Hematopoietic multipotent progenitor cell treated with erythropoietin and hydrocortisone succinate and interleukin-3 and kit ligand, for 17 days (in vitro differentiated cells): ENCODE data around the gene ARF3.
A peak's percentile ranks its signal among the peaks of the same experiment; 100 is the strongest.

ENCODE experiments used
- DNase-seq: peaks from one replicate; pipeline ENCODE4 v3.0.0-alpha.2; 2015; ENCODE audit warnings: low spot score

The ARF3 gene

DNA sequence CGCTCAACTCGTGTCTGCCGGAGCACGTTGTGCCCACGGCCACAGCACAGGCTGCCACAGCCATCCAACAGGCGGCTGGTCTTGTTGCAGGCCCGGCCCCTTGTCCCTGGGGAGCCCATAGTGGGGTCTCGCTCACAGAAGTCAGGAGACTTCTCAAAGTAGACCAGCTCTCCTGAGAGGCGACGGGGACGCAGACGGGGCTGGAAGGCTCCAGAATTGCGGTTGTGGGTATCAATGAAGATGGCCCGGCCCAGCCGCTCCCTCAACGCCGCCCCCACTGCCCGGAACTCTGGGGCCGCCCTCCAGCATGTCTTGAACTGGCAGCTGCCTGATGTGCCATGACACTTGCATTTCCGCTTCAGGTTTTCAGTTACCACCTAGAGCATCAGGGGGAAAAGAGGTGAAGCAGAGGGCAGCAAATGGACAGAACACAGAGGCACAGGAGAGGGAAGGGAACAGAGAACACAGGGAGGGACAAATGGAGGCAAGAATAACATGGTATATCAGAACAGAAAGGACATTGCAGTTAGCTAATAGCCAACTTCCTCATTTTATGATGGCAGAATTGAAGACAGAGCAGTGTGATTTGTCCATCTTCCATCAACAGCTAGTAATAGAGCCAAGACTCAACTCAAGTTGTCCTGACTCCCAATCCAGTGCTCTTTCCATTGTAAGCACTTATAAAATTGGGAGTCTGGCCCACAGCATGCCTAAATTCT lies 9.0 kb upstream of the ARF3 start:
- DNase-seq, result no peak

DNA sequence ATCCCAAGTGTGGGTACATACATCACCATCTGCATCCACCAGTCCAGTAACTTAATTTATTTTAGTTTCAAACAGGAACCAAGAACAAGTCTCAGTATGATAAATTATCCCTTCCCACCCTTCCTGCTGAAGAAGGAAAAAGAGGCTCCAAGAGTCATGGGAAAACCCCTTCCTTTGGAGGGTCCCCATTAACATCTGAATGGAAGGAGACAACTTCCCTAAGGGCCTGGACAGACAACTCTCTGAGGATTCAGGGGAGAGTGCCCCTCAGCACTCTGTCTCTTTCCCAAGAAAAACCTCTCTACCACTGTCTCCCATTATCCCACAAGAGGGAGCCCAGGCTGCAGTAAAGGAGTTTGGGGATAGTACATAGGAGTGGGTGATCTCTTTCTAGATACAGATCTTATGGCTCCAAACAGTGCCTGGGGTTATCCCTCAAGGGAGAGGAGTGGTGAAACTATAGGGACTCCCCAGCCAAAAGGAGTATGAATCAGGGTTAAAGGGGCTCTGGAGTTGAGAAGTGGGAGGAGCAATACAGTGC lies 8.1 kb upstream of the ARF3 start:
- no peak for DNase-seq

DNA sequence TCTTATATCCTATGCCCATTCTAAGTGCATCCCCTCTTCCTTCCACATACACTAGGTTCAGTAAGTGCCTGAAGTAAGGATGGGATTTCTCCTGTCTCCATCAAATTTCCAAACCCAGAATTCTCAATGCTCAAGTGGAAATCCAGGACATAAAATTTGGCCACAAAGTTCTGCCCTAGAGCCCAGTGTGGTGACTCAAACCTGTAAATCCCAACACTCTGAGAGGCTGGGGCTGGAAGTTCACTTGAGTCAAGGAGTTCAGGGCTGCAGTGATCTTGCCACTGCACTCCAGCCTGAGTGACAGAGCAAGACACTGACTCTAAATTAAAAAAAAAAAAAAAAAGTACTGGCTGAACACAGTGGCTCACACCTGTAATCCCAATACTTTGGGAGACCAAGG lies 4.5 kb upstream of the ARF3 start:
- DNase-seq, result no peak

DNA sequence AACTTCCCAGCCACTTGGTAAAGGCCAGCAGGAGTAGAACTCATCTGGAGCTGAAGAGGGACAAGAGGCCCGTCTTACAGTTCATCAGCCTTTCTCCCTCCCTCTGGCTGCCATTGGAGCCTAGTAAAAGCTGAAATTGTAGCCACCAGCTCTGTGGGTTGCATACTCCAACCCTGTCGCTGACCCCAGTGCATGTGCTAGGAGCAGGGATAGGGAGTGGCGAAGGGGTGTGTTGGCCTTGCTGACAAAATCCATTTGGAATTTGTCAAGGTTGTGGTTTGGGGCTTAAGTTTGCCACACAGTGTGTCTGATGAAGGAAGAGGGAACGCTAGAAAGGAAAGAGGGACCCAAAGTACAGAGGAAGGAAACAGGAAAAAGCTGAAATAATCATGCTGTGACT lies 4.0 kb upstream of the ARF3 start:
- DNase-seq, result no peak

DNA sequence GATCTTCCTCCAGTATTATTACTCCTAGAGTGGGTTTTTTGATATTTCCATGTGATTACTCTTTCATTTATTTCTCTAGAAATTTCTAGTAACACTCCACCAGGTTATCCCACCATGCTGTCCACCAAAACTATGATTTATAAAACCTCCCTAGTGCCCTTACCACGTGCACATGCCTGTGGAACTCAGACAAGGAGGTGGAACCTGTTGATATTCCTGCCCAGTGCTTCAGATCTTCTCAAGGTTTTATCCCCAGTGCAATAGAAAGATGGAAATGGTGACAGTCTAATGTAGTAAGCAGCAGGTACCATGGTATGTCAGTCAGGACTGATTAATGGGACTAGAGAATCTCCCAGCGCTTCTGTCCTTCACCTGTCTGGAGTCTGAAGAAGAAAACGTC lies 3.5 kb upstream of the ARF3 start:
- DNase-seq, result no peak

DNA sequence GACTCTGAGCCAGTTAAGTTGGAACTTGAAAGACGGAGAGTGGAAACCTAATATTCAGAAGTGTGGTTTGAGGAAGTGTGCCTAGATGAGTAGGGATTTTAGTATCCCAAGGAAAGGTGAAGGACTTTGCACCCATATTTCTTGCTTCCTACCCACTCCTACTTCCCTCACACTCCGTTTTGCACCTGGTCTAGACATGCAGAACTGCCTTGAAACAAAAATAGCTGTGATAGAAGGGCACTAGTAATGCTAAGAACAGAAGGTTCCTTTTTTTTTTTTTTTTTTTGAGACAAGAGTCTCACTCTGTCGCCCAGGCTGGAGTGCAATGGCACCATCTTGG lies 732 bp upstream of the ARF3 start:
- DNase-seq, result no peak

DNA sequence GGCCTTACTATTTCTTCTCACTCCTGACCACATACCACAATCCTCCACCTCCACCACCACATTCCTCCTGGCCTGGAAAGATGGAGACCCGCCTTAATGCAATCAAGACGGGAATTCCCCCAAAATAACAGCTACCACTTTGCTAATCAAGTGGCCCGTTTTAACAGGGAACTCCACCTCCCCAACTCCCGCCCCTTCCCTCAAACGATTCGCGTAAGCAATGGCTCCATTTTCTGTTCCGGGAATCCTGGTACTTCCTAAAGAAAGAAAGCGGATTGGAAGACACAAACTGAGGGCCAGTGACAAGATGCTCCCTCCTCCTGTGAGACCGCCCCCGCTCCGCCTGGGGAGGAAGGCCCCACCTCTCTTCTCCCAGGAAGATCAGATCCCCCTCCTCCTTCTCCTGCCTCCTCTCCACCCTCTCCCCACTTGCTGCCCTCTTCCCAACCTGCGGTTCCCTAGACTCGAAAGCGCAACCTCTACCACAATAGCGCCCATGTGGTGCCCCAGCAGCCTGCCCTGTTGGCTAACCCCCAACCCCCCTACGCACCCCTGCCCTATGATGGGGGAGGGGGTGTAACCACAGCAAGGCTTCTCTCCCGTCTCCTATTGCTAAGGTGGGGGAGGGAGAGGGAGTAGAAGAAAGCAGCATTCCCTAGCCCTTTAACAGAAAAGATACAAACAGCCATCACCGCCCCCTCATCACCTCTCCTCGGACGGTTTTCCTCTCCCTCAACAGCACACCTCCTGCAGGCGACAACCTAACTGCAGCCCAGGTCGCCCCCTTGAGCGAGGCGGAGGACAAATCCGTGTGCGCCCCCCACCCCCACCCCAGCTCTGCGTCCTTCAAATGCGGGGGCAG lies 777 bp downstream of the ARF3 start:
- DNase-seq, result no peak

DNA sequence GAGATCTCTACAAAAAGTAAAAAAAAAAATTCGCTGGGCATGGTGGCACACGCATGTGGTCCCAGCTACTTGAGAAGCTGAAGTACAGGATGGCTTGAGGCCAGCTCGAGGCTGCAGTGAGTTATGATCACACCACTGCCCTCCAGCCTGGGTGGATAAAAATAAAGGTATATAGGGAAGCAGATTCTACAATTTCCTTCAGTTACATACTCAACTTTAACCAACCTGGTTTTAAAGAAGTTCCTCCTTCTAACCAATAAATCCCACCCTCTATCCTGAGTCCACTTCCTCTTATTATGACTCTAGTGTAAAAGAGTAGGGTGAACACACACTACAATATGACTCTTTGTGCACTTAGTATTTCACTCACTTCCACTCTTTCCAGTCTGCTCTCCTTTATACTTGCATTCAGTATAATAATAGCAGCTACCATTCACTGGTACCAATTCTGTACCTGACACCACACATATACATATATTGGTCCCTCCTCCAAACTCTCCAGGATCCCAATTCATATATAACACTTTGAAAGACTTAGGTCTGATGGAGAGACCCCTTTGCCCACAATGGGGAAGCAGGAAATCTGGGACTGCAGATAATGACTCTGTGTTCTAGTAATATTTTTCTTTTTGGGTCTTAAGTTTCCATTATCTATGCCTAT lies 2.3 kb downstream of the ARF3 start:
- DNase-seq, result no peak

DNA sequence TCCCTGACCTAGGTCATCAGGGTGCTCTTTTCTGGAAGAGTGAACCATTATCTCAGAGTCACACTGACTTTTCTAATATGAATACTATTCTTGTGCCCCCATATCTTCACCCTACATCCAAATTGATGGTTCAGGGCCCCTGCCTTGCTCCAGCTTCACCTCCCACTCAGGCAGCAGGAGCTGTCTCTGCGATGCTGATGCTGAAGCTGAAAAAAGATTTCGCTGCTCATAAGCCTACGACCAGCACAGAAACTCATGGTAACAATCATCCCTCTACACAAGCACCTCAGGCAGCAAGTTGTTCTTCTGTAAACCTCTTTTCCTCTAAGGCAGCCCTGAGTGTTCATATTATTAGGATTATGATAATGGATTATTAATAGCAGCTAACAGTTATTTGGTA lies 3.2 kb downstream of the ARF3 start:
- DNase-seq, result no peak

DNA sequence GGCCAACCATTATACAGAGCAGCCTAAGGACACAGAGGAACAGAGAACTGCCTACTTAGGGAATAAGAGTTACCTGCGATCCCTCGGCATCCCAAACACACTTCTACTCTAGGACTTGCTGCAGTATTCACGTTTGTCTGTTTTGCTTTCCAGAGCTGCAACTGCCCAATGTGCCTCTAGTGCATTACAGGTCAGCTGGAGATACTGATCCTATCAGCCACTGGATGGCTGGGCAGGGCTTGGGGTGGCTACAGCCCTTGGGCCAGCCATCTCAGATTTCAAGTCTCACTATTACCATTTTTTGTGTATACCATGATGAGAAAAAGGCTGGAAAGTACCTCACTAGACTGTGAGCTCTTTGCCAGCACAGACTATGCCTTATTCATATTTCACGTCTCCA lies 4.6 kb downstream of the ARF3 start:
- no peak for DNase-seq

DNA sequence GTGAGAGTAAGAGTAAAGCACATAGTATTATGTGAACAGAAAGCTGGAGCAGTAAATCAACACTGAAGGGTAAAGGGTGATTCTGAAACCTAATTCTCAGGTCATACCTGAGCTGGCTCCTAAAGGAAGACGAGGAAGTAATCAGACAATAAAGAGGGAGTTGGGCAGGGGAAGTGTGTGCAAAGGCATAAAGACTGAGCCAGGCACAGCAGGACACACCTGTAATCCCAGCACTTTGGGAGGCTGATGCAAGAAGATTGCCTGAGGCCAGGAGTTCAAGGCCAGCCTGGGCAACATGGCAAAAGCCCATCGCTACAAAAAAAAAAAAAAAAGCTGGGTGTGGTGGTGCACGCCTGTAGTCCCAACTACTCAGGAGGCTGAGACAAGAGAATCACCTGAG lies 9.6 kb downstream of the ARF3 start:
- DNase-seq, result no peak

DNA sequence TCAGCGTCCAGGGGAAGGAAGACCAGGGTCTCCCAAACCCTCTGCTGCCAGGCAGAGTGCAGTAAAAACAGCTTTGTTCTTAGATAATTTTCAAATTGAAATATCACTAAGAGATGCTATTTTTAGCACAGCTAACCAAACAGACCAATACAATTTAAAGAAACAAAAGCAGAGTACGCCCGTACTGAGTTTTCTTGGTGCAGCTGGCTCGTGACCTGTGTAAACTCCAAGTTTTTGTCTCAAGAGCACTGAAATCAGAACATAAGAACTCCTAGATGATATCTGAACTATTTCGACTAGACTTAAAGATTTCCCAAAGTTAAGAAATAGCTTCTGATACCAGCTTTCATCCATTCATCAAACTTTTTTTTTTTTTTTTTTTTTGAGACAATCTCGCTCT lies 10.3 kb downstream of the ARF3 start:
- DNase-seq, result no peak

DNA sequence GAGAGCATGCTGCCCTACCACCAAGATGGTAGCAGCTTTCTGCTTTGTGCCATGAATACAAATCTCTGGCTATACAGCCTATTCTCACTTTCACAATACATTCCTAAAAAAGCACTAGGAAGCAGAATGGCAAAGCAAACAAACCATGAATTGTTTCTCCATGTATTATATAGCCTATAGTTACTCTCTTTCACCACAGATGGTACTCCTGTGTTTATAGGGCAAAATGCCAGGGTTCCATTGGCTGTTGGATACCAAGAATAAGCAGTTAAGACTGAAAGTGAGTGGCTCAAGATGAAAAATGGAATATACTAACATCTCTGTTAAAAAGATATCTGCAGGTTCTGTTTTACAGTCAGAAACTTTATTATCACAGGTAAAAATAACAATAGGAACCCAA lies 11.1 kb downstream of the ARF3 start:
- no peak for DNase-seq

DNA sequence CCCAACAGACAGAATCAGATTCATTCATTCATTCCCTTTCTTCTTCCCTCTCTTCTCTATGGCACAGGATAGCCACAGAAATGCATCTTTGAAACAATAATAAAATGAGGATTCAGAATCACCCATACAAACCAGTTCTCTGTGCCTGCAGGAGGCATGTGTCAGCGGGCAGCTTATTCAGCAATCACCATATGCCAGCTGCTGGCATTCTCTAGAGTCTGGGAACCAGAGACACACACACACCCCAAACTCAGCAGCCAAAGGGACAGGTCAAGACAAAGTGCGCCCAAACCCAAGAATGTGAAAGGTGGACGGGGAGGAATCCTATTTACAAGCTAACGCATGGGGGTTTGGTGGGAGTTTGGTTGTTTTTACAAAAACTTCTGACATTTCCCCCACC lies 14.1 kb downstream of the ARF3 start:
- no peak for DNase-seq

DNA sequence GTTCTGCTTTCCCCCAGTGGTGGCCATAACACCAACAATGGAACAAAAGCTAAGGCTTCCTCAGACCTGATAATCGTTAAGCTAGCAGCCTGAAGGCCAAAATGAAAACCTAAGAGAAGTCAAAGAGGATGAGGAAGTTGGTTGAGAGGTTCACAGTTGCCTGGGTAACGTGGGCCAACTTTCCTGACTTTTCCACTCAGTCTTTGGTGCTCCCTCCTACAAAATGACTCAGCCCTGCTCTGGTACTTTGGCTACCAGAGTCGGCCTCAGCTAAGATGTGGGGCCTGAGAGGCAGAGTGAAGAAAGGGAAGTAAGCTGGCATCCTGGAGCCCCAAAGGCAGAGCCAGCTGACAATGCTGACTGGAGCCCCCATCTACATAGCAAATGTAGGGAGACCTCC lies 17.1 kb downstream of the ARF3 start:
- DNase-seq, result no peak

DNA sequence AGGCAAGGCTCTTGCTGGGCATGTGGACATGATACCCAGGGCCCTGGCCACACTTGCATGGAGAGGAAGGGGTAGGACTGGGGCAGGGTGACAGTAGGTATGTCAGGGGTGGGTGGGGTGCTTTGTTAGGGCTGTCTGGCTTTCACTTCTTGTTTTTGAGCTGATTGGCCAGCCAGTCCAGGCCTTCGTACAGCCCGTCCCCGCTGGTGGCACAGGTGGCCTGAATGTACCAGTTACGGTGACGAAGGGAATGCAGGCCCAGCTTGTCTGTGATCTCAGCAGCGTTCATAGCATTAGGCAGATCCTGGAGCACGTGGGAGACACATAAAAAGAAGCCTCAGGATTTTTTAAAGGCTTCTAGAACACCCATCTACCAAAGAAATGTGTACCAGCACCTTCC lies 18.5 kb downstream of the ARF3 start:
- no peak for DNase-seq

DNA sequence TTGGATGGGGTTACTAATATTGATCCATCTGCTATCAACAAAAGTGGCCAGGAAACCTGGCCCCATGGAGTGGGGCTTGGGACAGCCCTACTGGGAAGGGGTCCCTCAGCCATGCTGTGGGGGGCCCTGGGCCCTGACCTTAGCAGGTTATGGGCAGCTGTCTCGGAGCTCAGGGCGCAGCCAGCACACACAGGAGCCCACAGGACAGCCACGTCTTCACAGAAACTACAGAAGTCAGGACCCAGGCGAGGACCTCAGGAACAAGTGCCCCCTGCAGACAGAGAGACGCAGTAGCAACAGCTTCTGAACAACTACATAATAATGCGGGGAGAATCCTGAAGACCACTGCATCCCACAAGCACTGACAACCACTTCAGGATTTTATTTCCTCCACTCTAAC lies 20.1 kb downstream of the ARF3 start:
- no peak for DNase-seq

DNA sequence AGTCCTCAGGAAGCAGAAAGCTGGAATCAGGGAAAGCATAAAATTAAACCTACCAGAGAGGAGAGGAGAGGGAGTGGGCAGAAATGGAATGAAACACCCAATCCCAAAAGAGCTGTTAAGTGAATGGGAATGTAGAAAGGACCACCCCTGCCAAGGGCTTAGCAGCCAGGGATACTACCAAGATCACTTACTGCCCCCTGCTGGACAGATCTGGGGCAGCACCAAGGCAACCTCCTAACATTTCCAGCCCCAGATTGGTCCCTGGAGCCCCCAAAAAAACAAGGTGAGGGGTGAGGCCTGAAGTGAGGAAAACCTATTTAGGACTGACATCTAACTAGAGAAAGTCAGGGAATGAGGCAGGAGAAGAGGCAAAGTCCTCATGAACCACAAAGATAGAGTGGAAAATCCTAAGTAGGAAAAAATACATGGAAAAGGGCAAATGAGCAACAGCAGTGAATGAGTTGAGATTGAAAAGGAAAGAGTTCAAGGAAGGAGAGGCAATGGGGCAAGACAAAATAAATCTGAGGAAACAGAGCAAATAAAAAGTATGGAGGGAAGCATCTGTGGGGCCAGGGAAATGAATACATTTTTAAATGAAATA lies 20.8 kb downstream of the ARF3 start:
- DNase-seq, result peak; percentile 75

DNA sequence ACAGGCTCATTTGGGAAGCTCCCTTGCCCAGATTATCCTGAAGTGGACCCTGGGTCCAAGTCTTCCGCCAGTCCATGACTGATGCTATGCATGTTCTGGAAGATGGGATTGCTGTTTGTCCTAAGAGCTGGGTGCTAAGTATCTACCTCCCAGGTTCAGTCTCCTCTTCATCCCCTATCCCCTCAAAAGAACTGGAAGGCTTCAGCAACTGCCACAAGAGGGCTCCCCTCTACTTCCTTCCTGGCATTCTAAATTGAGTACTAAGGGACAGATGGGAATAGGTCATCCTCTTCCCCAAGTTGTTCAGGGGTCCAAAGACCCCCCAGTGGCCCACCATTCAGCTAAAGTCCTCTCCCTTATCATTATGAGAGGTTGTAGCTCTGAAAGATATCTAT lies 23.0 kb downstream of the ARF3 start:
- DNase-seq, result no peak

DNA sequence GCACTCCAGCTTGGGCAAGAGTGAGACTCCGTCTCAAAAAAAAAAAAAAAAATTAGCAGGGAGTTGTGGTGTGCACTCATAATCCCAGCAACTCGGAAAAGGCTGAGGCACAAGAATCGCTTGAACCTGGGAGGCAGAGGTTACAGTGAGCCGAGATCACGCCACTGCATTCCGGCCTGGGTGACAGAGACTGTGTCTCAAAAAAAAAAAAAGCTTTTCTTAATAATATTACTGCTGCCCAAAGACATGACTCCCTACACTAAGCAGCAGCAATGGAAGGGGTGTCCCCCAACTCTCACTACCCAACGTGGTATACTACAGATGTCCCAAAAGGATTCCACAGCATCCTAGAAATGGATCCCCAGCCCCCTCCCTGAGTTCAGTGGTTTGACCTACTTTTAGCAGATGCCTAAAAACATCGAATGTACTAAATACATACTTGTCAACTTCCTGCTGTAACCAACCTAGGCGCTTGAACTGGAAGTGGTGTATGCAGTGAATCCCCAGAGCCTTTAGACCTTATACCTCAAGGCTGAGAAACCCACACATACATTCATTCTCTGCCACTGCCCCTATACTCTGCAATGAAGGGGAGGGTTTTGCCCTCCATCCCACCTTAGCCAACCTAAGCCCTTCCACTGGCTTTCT lies 23.5 kb downstream of the ARF3 start:
- DNase-seq, result no peak

DNA sequence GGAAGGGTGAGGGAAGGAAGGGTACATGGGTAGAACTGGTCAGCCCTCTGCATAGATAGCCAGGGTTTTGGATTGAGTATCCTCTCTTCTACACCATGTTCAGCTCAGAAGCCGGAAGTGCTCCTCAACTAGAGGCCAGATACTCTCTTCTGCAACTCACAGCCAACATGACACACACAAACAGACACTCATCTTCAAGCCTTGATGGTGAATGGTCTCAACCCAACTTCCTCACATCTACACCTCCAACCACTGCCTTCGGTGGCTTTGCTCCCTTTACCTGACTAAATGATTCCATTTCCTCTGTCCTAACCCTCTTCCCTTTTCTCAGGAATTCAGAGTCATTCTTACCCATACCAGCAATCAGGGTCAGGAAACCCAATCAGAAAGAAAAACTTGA lies 24.4 kb downstream of the ARF3 start:
- no peak for DNase-seq

DNA sequence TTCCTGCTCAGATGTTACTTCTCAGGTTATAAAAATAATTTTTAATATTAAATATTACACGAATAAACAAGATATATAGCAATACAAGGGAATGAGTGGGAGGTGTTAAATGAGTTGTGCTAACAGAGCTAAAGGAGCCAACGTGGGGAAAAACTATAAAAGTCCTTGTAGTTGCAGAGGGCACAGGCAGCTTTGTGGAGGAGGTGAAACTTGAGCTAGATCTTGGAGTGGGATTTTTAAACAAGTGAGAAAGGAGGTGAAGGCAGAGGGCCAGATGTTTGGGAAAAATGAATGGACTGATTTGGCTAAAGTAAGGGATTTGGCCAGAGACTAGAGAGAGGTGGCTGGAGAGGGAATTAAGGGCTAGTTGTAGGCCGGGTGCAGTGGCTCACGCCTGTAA lies 26.8 kb downstream of the ARF3 start:
- no peak for DNase-seq
